ENCODE data around the gene HDAC8. TPM values are rescaled to one million over a fixed set of nuclear protein-coding genes. Genes with fewer than 3 reads are reported as not detected.
"Not testable (repeated sequence)": the region's sequence is repeated elsewhere in the genome, so short reads cannot be mapped to it uniquely, and the experiment has no call there.

HDAC8 gene
- total RNA-seq, 4 donors from 2014 or later = 9.0 to 18.1 (median 14.2) TPM

DNA sequence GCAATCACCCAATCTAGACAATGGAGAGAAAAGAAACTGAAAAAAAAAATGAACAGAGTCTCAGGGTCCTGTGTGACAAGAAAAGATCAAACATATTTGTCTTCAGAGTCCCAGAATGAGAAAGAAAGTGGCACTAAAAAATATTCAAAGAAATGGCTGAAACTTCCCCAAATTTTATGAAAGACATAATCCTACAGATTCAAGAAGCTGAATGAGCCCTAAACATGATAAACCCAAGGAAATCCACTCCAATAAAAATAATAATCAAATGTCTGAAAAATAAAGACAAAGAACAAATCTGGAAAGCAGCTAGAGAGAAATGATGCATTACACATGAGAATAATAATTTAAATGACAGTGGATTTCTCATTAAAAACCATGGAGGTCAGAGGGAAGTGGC, 136.6 kb downstream of the HDAC8 start:
- intact Hi-C loops (cut with DNase I; ENCODE audit: low total_unique reads) (no loop called here), in situ Hi-C loops (cut with MboI; ENCODE audit: low sequenced_read_pairs in 4 of 4) (loop anchor here in 1 of 4 donors (25.0 kb wide), 1 partner anchor 99 kb away; no protein-coding TSS in a partner anchor)
- Histone ChIP-seq H3K27me3 (no peaks in the 10 kb centered on the region), H3K27ac (no peak overlapping the region), H3K4me1 (no peaks in the 10 kb centered on the region), H3K4me3 (no peak overlapping the region), H3K36me3 (peaks cover 0 to 7% of the 10 kb centered on the region in 2 donors), H3K9me3 (no peaks in the 10 kb centered on the region)
- ATAC-seq (no peak), DNase-seq (no peak)
- TF ChIP-seq, protein P1, sequence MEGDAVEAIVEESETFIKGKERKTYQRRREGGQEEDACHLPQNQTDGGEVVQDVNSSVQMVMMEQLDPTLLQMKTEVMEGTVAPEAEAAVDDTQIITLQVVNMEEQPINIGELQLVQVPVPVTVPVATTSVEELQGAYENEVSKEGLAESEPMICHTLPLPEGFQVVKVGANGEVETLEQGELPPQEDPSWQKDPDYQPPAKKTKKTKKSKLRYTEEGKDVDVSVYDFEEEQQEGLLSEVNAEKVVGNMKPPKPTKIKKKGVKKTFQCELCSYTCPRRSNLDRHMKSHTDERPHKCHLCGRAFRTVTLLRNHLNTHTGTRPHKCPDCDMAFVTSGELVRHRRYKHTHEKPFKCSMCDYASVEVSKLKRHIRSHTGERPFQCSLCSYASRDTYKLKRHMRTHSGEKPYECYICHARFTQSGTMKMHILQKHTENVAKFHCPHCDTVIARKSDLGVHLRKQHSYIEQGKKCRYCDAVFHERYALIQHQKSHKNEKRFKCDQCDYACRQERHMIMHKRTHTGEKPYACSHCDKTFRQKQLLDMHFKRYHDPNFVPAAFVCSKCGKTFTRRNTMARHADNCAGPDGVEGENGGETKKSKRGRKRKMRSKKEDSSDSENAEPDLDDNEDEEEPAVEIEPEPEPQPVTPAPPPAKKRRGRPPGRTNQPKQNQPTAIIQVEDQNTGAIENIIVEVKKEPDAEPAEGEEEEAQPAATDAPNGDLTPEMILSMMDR (IDR thresholded peaks at IDR 0.05 in 4 of 5, conservative IDR thresholded peaks at IDR 0.05 in 1 of 5) = no peak
- no peak for TF ChIP-seq POLR2A (IDR thresholded peaks at IDR 0.05)

DNA sequence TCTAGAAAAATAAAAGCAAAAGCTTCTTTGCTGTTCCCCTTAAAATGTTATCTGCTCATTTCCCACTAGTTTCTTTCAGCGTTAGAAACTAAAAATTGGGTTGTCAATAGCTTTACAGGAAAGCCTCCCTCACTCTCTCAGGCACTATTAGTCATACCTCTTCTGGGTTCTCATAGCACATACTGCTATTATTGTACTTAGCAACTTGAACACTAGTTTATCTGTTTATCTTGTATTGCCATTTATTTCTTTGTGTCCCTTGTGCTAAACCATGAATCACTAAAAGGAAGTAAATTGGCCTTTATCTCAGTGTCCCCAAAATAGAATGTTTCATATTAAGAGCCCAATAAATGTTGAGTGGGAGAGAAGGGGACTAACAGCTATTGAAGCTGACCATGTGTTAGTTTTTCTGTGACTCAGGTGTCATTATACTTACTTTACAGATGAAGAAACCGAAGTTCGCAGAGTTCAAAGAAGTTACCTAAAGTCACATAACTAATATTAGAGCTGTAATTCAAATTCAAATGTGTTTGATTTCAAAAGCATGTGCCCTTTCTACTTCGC, 142.2 kb downstream of the HDAC8 start:
- in situ Hi-C loops (cut with MboI; ENCODE audit: low sequenced_read_pairs in 4 of 4) (loop anchor here in 1 of 4 donors (25.0 kb wide), 1 partner anchor 93 kb away; no protein-coding TSS in a partner anchor), intact Hi-C loops (cut with DNase I; ENCODE audit: low total_unique reads) (no loop called here)
- H3K9me3 ChIP-seq = no peaks in the 10 kb centered on the region
- no peak overlapping the region for H3K4me3 ChIP-seq
- DNase-seq (no peak), ATAC-seq (no peak)
- peaks cover 0 to 7% of the 10 kb centered on the region in 2 donors for H3K36me3 ChIP-seq
- peaks cover 0 to 3% (median 0%) of the 10 kb centered on the region in 3 donors for H3K27me3 ChIP-seq
- TF ChIP-seq, protein P1 (IDR thresholded peaks at IDR 0.05 in 4 of 5, conservative IDR thresholded peaks at IDR 0.05 in 1 of 5) = no peak
- no peaks in the 10 kb centered on the region for H3K4me1 ChIP-seq
- H3K27ac ChIP-seq = no peak overlapping the region

DNA sequence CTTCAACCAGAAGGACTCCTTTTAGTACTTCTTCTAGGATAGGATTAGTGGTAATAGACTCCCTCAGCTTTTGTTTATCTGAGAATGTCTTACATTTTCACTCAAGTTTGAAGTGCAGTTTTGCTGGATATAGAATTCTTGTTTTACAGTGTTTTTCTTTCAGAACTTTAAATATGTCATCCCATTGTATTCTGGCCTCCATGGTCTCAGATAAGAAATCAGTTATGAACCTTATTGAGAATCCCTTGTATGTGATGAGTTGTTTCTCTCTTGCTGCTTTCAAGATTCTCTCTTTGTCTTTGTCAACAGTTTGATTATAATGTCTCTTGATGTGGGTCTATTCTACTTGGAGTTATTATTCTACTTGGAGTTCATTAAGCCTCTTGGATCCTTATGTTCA, 150.8 kb downstream of the HDAC8 start:
- ATAC-seq = no peak
- intact Hi-C loops (cut with DNase I; ENCODE audit: low total_unique reads) = no loop called here
- Histone ChIP-seq H3K9me3 (peaks cover 0 to 10% (median 0%) of the 10 kb centered on the region in 3 donors), H3K27ac (no peak overlapping the region), H3K4me3 (no peak overlapping the region), H3K27me3 (peaks cover 0 to 3% (median 0%) of the 10 kb centered on the region in 3 donors), H3K36me3 (no peaks in the 10 kb centered on the region), H3K4me1 (no peaks in the 10 kb centered on the region)
- DNase-seq = no peak
- TF ChIP-seq, protein P1 (IDR thresholded peaks at IDR 0.05 in 4 of 5, conservative IDR thresholded peaks at IDR 0.05 in 1 of 5) = no peak
- no peak for TF ChIP-seq POLR2A (IDR thresholded peaks at IDR 0.05)
- in situ Hi-C loops (cut with MboI; ENCODE audit: low sequenced_read_pairs in 4 of 4) = no loop called here

DNA sequence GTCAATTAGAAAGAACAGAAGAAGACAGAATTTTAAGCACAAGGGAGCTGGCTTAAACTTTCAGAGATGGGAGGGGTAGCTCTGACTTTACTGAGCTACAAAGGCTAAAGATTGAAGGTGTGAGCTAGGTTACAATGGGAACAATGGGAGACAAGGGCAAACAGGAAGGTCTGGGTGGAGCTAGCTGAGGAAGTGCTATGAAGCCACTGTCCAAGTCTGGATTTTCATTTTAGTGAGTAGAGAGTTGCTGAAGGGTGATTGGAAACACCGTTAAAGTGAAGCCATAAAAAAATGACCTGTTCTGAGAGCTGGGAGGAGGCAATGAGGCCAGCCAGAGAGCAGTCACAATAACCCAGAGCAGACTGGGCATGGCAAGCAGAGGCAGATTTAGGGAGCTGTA, 162.7 kb downstream of the HDAC8 start:
- TF ChIP-seq, protein P1 (IDR thresholded peaks at IDR 0.05 in 4 of 5, conservative IDR thresholded peaks at IDR 0.05 in 1 of 5) = no peak
- TF ChIP-seq POLR2A (IDR thresholded peaks at IDR 0.05) = no peak
- DNase-seq (no peak), ATAC-seq (no peak)
- H3K36me3 ChIP-seq = no peaks in the 10 kb centered on the region
- H3K4me3 ChIP-seq = no peak overlapping the region
- in situ Hi-C loops (cut with MboI; ENCODE audit: low sequenced_read_pairs in 4 of 4) (no loop called here), intact Hi-C loops (cut with DNase I; ENCODE audit: low total_unique reads) (no loop called here)
- no peaks in the 10 kb centered on the region for H3K27me3 ChIP-seq
- no peaks in the 10 kb centered on the region for H3K9me3 ChIP-seq
- H3K27ac ChIP-seq = no peak overlapping the region
- H3K4me1 ChIP-seq = no peaks in the 10 kb centered on the region

DNA sequence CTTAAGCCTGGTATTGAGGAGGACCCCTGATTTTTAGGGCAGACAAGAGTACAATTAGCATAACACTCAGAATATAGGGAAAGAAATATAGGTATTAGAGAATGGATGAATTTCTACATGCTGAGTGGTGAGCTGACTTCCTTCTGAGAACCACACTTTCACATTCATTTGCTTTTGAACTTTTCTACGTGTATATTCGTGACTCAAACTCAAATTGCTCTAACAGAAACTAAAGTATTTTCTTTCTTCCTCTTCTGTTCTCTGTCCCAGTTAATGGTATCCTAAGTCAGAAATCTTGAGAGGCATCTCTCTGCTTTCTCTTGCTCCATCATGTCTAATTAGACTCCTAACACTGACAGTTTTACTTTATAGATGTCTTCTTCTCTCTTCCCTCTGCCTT, 163.8 kb downstream of the HDAC8 start:
- ATAC-seq (no peak), DNase-seq (no peak)
- Histone ChIP-seq H3K9me3 (no peaks in the 10 kb centered on the region), H3K27ac (no peak overlapping the region), H3K4me1 (no peaks in the 10 kb centered on the region), H3K4me3 (no peak overlapping the region), H3K36me3 (no peaks in the 10 kb centered on the region), H3K27me3 (no peaks in the 10 kb centered on the region)
- in situ Hi-C loops (cut with MboI; ENCODE audit: low sequenced_read_pairs in 4 of 4) (no loop called here), intact Hi-C loops (cut with DNase I; ENCODE audit: low total_unique reads) (no loop called here)
- no peak for TF ChIP-seq POLR2A (IDR thresholded peaks at IDR 0.05)
- TF ChIP-seq, protein P1 (IDR thresholded peaks at IDR 0.05 in 4 of 5, conservative IDR thresholded peaks at IDR 0.05 in 1 of 5) = no peak

DNA sequence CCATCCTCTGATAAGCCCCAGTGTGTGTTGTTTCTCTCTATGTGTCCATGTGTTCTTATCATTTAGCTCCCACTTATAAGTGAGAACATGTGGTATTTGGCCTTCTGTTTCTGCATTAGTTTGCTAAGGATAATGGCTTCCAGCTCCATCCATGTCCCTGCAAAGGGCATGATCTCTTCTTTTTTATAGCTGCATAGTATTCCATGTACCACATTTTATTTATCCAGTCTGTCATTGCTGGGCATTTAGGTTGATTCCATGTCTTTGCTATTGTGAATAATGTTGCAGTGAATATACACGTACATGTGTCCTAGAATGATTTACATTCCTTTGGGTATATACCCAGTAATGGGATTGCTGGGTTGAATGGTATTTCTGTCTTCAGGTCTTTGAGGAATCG, 167.5 kb downstream of the HDAC8 start:
- in situ Hi-C loops (cut with MboI; ENCODE audit: low sequenced_read_pairs in 4 of 4); H3K27me3 ChIP-seq; ATAC-seq; DNase-seq; H3K36me3 ChIP-seq; H3K9me3 ChIP-seq; H3K4me3 ChIP-seq; intact Hi-C loops (cut with DNase I; ENCODE audit: low total_unique reads); H3K27ac ChIP-seq; H3K4me1 ChIP-seq: not testable (repeated sequence)

All from gastrocnemius medialis (tissue), 4 donors.